NCI-H1092 treated with DMSO at 0.1 percent for 48 hours (cell line): ENCODE results near the gene CDKN2B.
A peak's percentile ranks its signal among the peaks of the same experiment; 100 is the strongest.

Source experiments
- DNase-seq: peaks from one replicate; lab custom pipeline; 2025; lab: John Stamatoyannopoulos, UW

Gene CDKN2B

GRCh38 chr9:21993893-21994555 lies 15.1 kb downstream of the CDKN2B start, which contains the start of gene CDKN2A:
CDKN2A (minus strand) TSS chr9:21994392.
- DNase-seq: peak; percentile 98

GRCh38 chr9:21993007-21993406 lies 16.1 kb downstream of the CDKN2B start:
- peak; percentile 64 for DNase-seq

GRCh38 chr9:21991072-21991959 lies 17.8 kb downstream of the CDKN2B start:
- peak; percentile 43 for DNase-seq

- DNase-seq: no peak
Measured at GRCh38 chr9:21989440-21990189, 19.5 kb downstream of the CDKN2B start.

- DNase-seq: peak; percentile 19
Measured at GRCh38 chr9:21988056-21988990, 20.8 kb downstream of the CDKN2B start.

GRCh38 chr9:21985964-21986667 lies 23.0 kb downstream of the CDKN2B start:
- no peak for DNase-seq

- no peak for DNase-seq
Measured at GRCh38 chr9:21984101-21984500, 25.0 kb downstream of the CDKN2B start.

GRCh38 chr9:21983561-21983935 lies 25.6 kb downstream of the CDKN2B start:
- no peak for DNase-seq

- no peak for DNase-seq
Measured at GRCh38 chr9:21982861-21983560, 26.1 kb downstream of the CDKN2B start.

- no peak for DNase-seq
Measured at GRCh38 chr9:21982391-21982790, 26.7 kb downstream of the CDKN2B start.

- no peak for DNase-seq
Measured at GRCh38 chr9:21976334-21976875, 32.7 kb downstream of the CDKN2B start.

GRCh38 chr9:21974722-21975409 lies 34.2 kb downstream of the CDKN2B start:
- peak; percentile 98 for DNase-seq

GRCh38 chr9:21974343-21974721 lies 34.8 kb downstream of the CDKN2B start:
- peak; percentile 88 for DNase-seq

GRCh38 chr9:21972361-21972760 lies 36.7 kb downstream of the CDKN2B start:
- DNase-seq: no peak

GRCh38 chr9:21970800-21971640 lies 38.1 kb downstream of the CDKN2B start:
- DNase-seq: no peak

- no peak for DNase-seq
Measured at GRCh38 chr9:21969951-21970799, 38.9 kb downstream of the CDKN2B start.
